Tibial nerve (tissue), 4 donors: ENCODE measurements around the gene ERCC1. TPM values are rescaled to one million over a fixed set of nuclear protein-coding genes. Genes with fewer than 3 reads are reported as not detected.

ENCODE experiments used
- DNase-seq, 2 donors: peaks; one replicate each; pipeline ENCODE4 v3.0.0-alpha.2; 2019; ENCODE audit warnings: low spot score in 2 of 2
- H3K27ac ChIP-seq, 4 donors: fragments of 200-600 bp; sonication (generic) in 3 of 4; one replicate each; pipeline ENCODE4 v1.5.1; 2017 to 2019; ENCODE audit warnings: mild to moderate bottlenecking in 1 of 4
- H3K27me3 ChIP-seq, 2 donors: fragments of 200-600 bp; sonication (generic) in 1 of 2; one replicate each; pipeline versions ENCODE4 v1.5.1 to v1.6.0; 2017 to 2019
- H3K36me3 ChIP-seq, 3 donors: fragments of 200-600 bp; sonication (generic); one replicate each; pipeline ENCODE4 v1.5.1; 2018 to 2019
- H3K4me1 ChIP-seq, 4 donors: fragments of 200-600 bp; sonication (generic) in 3 of 4; one replicate each; pipeline ENCODE4 v1.5.1; 2017 to 2019
- H3K4me3 ChIP-seq, 4 donors: fragments of 200-600 bp; sonication (generic) in 3 of 4; one replicate each; pipeline ENCODE4 v1.5.1; 2017 to 2019; ENCODE audit warnings: mild to moderate bottlenecking in 1 of 4, moderate library complexity in 1 of 4
- H3K9me3 ChIP-seq, 4 donors: fragments of 200-600 bp; sonication (generic) in 3 of 4; one replicate each; pipeline ENCODE4 v1.5.1; 2017 to 2019
- CTCF ChIP-seq, 5 experiments: fragments of 200-600 bp in 3 of 5; fragments of 450-650 bp in 2 of 5; sonication (generic) in 3 of 5; IDR thresholded peaks; one replicate each; pipeline ENCODE4 v1.5.1; 2016 to 2019; ENCODE audit warnings: antibody characterized with exemption in 5 of 5, mild to moderate bottlenecking in 3 of 5, moderate library complexity in 2 of 5
- EP300 ChIP-seq, 2 donors: sonication (generic); formaldehyde crosslinking; IDR thresholded peaks; one replicate each; pipeline ENCODE4 v1.6.1; 2017; ENCODE audit warnings: antibody characterized with exemption in 2 of 2, mild to moderate bottlenecking in 1 of 2
- POLR2A ChIP-seq, 2 donors: fragments of 450-650 bp; IDR thresholded peaks; one replicate each; pipeline ENCODE4 v1.6.1; 2017; ENCODE audit warnings: antibody characterized with exemption in 2 of 2, mild to moderate bottlenecking in 2 of 2, moderate library complexity in 2 of 2
- WGBS, 2 donors: methylation state at CpG; one replicate each; pipeline ENCODE4 v1.1.5; 2018; 5-methylcytosine and 5-hydroxymethylcytosine counted together
- total RNA-seq, 4 donors: library from RNA; depleted of rRNA; stranded (reverse); fragments of >200 nt; gene quantifications; one replicate each; pipeline ENCODE4 v1.1.0, GENCODE V29; 2016

ERCC1 gene
- total RNA-seq, 4 donors from 2014 or later: 95.5 to 161 (median 99.2) TPM

DNA sequence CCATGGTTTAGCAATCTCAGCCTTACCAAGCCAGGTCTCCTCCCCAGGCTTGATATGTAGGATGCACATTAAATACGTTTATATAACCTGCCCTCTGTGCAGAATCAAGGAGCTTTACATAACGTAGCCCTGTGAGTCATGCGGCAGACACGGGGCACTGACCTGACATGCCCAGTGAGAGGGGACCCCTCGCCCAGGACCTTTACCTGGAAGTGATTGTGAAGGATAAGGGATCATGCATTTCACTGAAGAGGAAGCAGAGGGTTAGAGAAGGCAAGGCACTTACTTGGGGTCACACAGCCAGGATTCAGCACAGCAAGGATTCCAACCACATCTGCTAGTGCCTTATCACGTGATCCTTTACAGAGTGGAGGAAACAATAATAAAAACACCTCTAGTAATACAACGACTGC, 25.2 kb upstream of the ERCC1 start:
- no peak for DNase-seq
- peaks cover 0 to 47% (median 20%) of the 10 kb centered on the region in 4 donors for H3K4me1 ChIP-seq
- TF ChIP-seq POLR2A (IDR thresholded peaks at IDR 0.05) (no peak), EP300 (IDR thresholded peaks at IDR 0.05) (no peak), CTCF (IDR thresholded peaks at IDR 0.05) (no peak)
- no peaks in the 10 kb centered on the region for H3K27me3 ChIP-seq
- H3K27ac ChIP-seq: peak overlapping the region in 1 of 4 donors; percentile 5
- H3K36me3 ChIP-seq: no peaks in the 10 kb centered on the region
- WGBS, 2 donors: 60 to 64% methylated on average over 7 of the region's 7 CpGs
- no peaks in the 10 kb centered on the region for H3K9me3 ChIP-seq
- no peak overlapping the region for H3K4me3 ChIP-seq

DNA sequence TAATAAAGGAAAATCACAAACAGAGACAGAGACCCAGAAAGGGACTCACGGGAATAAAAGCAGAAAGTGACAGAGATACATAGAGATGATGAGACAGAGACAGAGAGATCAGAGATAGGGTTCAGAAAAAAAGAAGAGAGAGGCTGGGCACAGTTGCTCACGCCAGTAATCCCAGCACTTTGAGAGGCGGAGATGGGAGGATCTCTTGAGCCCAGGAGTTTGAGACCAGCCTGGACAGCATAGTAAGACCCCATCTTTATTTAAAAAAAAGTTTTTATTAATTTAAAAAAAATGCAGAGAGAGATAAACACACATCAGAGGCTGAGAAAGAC, 24.7 kb upstream of the ERCC1 start:
- H3K4me1 ChIP-seq: peaks cover 0 to 49% (median 20%) of the 10 kb centered on the region in 4 donors
- H3K4me3 ChIP-seq: no peak overlapping the region
- no peaks in the 10 kb centered on the region for H3K27me3 ChIP-seq
- DNase-seq: no peak
- H3K9me3 ChIP-seq: no peaks in the 10 kb centered on the region
- TF ChIP-seq EP300 (IDR thresholded peaks at IDR 0.05) (no peak), CTCF (IDR thresholded peaks at IDR 0.05) (no peak), POLR2A (IDR thresholded peaks at IDR 0.05) (no peak)
- 87 to 91% methylated on average over 3 of the region's 3 CpGs for WGBS, 2 donors
- H3K36me3 ChIP-seq: no peaks in the 10 kb centered on the region
- no peak overlapping the region for H3K27ac ChIP-seq

DNA sequence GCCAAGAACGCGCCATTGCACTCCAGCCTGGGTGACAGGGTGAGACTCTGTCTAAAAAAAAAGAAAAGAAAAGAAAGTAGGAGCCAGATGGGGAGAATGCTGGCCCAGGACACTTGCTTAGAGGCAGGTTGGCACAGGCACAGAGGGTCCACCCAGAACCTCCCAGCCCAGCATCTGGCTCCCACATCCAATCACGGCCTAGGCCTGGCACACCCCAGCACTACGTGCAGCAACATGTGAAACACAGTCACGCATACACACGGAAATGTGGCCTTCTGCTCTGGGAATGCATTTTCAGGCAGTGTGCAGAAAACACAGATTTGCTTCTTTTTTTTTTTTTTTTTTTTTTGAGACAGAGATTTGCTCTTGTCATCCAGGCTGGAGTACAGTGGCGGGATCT, 23.2 kb upstream of the ERCC1 start:
- Histone ChIP-seq H3K36me3 (no peaks in the 10 kb centered on the region), H3K27ac (peak overlapping the region in 1 of 4 donors; percentile 45), H3K9me3 (no peaks in the 10 kb centered on the region), H3K4me3 (no peak overlapping the region), H3K4me1 (peaks cover 0 to 59% (median 24%) of the 10 kb centered on the region in 4 donors), H3K27me3 (no peaks in the 10 kb centered on the region)
- TF ChIP-seq EP300 (IDR thresholded peaks at IDR 0.05) (no peak), POLR2A (IDR thresholded peaks at IDR 0.05) (no peak), CTCF (IDR thresholded peaks at IDR 0.05) (no peak)
- 61 to 77% methylated on average over 7 of the region's 7 CpGs for WGBS, 2 donors
- DNase-seq: no peak

DNA sequence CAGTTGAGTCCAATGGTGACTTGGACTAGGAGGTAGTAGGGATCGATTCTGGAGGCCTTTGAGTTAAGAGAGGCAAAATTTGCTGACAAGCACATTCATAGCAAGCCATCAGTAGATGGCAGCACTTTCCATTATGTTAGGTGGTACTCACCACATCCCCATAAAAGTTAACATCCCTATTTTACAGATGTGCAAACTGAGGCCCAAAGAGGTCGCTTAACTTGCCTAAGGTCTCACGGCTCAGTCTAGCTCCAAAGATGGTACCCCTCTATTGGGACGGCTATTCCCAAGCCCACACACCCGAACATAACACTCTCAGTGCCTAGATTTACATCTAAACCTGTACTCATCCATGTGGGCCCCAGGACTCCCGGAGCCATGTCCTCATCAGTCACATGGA, 22.6 kb upstream of the ERCC1 start:
- 77 to 87% methylated on average over 6 of the region's 6 CpGs for WGBS, 2 donors
- Histone ChIP-seq H3K27me3 (no peaks in the 10 kb centered on the region), H3K36me3 (no peaks in the 10 kb centered on the region), H3K4me3 (no peak overlapping the region), H3K4me1 (peaks cover 0 to 55% (median 22%) of the 10 kb centered on the region in 4 donors), H3K27ac (peak overlapping the region in 1 of 4 donors; percentile 45), H3K9me3 (no peaks in the 10 kb centered on the region)
- no peak for DNase-seq
- no peak for TF ChIP-seq EP300 (IDR thresholded peaks at IDR 0.05)
- no peak for TF ChIP-seq POLR2A (IDR thresholded peaks at IDR 0.05)
- peak in 2 of 5 experiments; percentile 11 to 28 for TF ChIP-seq CTCF (IDR thresholded peaks at IDR 0.05)

DNA sequence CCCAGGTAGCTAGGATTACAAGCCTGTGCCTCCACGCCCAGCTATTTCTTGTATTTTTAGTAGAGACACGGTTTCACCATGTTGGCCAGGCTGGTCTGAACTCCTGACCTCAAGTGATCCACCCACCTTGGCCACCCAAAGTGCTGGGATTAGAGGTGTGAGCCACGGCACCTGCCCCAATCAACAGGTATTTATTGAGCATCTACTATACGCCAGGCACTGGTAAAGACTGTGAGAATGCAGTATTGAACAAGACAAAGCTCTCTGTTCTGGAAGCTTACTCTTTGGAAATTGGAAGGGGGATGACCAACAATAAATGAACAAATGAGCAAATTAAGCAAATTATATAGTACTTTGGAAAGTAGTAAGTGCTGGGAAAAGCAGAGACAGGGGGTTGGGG, 21.4 kb upstream of the ERCC1 start:
- no peaks in the 10 kb centered on the region for H3K27me3 ChIP-seq
- DNase-seq: no peak
- peak overlapping the region; percentile 94 to 98 (median 96) for H3K27ac ChIP-seq
- no peak overlapping the region for H3K4me3 ChIP-seq
- no peaks in the 10 kb centered on the region for H3K36me3 ChIP-seq
- H3K4me1 ChIP-seq: peaks cover 0 to 57% (median 17%) of the 10 kb centered on the region in 4 donors
- TF ChIP-seq POLR2A (IDR thresholded peaks at IDR 0.05) (no peak), EP300 (IDR thresholded peaks at IDR 0.05) (no peak), CTCF (IDR thresholded peaks at IDR 0.05) (no peak)
- H3K9me3 ChIP-seq: no peaks in the 10 kb centered on the region
- WGBS, 2 donors: 87 to 89% methylated on average over 4 of the region's 4 CpGs
